Measurements from ENCODE around the gene ZNF326. TPM values are rescaled to one million over a fixed set of nuclear protein-coding genes. Genes with fewer than 3 reads are reported as not detected.
"Not testable (repeated sequence)": the region's sequence is repeated elsewhere in the genome, so short reads cannot be mapped to it uniquely, and the experiment has no call there.

Gene ZNF326
- total RNA-seq, 3 donors from 2014 or later, result 21.9 to 31.3 (median 23.6) TPM

DNA sequence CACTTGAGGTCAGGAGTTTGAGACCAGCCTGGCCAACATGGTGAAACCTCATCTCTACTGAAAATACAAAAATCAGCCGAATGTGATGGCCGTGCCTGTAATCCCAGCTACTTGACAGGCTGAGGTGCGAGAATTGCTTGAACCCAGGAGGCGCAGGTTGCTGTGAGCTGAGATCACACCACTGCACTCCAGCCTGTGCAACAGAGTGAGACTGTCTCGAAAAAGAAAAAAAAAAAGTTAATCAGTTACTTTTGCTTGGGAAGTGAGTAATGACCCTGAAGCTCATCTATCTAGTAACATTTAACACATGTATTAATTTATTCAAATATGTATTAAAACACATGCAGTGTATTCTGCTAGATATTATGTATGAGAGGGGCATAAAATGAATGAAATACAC lies 49.4 kb downstream of the ZNF326 start:
- no peaks in the 10 kb centered on the region for H3K4me1 ChIP-seq
- H3K36me3 ChIP-seq, result no peaks in the 10 kb centered on the region
- TF ChIP-seq POLR2A (IDR thresholded peaks at IDR 0.05) (no peak), POLR2AphosphoS5 (IDR thresholded peaks at IDR 0.05) (no peak)
- TF ChIP-seq, protein P1, sequence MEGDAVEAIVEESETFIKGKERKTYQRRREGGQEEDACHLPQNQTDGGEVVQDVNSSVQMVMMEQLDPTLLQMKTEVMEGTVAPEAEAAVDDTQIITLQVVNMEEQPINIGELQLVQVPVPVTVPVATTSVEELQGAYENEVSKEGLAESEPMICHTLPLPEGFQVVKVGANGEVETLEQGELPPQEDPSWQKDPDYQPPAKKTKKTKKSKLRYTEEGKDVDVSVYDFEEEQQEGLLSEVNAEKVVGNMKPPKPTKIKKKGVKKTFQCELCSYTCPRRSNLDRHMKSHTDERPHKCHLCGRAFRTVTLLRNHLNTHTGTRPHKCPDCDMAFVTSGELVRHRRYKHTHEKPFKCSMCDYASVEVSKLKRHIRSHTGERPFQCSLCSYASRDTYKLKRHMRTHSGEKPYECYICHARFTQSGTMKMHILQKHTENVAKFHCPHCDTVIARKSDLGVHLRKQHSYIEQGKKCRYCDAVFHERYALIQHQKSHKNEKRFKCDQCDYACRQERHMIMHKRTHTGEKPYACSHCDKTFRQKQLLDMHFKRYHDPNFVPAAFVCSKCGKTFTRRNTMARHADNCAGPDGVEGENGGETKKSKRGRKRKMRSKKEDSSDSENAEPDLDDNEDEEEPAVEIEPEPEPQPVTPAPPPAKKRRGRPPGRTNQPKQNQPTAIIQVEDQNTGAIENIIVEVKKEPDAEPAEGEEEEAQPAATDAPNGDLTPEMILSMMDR (IDR thresholded peaks at IDR 0.05), result no peak
- H3K27ac ChIP-seq, result no peak overlapping the region
- no peak for DNase-seq (ENCODE audit: low spot score in 2 of 2)
- no peaks in the 10 kb centered on the region for H3K9me3 ChIP-seq
- intact Hi-C loops (cut with DNase I; ENCODE audit: low total_unique reads), result no loop called here
- H3K27me3 ChIP-seq, result no peaks in the 10 kb centered on the region
- no peak overlapping the region for H3K4me3 ChIP-seq

DNA sequence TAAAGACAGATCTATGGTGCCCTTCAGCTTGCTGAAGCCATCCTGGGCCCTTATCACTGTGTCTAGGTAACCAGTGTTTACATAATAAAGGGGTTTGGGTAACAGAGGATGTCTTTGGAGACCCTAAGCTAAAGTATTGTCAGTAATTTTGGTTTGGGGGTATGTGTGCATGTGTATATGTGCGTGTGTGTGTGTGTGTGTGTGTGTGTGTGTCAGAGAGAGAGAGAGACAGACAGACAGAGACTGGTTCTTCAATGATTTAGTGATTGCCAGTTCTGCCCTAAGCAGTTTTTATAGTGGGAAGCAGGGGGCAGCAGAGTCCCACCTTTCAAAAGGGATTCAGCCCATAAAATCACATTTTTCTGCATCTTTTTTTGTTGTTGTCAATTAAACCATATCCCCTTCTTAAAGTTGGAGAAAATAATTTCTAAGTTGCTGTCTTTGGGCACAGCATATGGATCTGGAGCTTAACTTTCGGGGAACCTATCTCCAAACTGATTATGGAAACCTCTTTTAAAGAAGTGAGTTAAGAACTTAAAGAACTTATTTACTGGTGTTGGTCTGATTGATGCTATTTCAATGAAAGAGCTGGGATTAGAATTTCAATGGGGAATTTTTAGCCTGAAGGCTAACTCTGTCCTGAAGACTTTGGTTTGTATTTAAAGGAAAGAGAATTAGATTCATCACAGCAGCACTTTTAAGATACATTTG lies 51.1 kb downstream of the ZNF326 start:
- intact Hi-C loops (cut with DNase I; ENCODE audit: low total_unique reads), result no loop called here
- H3K27me3 ChIP-seq, result no peaks in the 10 kb centered on the region
- H3K4me1 ChIP-seq, result no peaks in the 10 kb centered on the region
- TF ChIP-seq POLR2AphosphoS5 (IDR thresholded peaks at IDR 0.05) (no peak), POLR2A (IDR thresholded peaks at IDR 0.05) (no peak)
- TF ChIP-seq, protein P1 (IDR thresholded peaks at IDR 0.05), result no peak
- no peak overlapping the region for H3K27ac ChIP-seq
- H3K36me3 ChIP-seq, result no peaks in the 10 kb centered on the region
- no peaks in the 10 kb centered on the region for H3K9me3 ChIP-seq
- DNase-seq (ENCODE audit: low spot score in 2 of 2), result no peak
- no peak overlapping the region for H3K4me3 ChIP-seq

DNA sequence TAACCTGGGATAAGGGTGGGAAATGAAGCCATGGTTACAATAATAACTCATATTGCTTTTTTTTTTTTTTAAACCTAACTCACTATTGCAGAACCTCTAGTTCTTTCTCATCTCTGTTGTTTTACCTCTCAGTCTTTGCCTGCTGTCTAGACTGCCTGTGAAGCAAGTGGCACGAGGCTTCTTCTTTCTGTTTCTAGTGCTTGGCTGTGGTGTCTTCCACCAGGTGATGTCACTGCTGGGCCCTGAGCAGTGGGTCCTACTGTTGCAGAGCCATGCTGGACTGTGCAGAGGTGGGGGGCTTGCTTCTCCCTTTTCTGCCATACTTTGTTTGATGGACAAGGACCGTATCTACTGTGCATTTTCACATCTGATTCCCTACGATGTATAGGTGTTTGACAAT lies 51.7 kb downstream of the ZNF326 start:
- H3K36me3 ChIP-seq, result no peaks in the 10 kb centered on the region
- intact Hi-C loops (cut with DNase I; ENCODE audit: low total_unique reads), result no loop called here
- no peaks in the 10 kb centered on the region for H3K9me3 ChIP-seq
- no peaks in the 10 kb centered on the region for H3K27me3 ChIP-seq
- TF ChIP-seq POLR2AphosphoS5 (IDR thresholded peaks at IDR 0.05), result no peak
- TF ChIP-seq, protein P1 (IDR thresholded peaks at IDR 0.05), result no peak
- TF ChIP-seq POLR2A (IDR thresholded peaks at IDR 0.05), result no peak
- H3K4me3 ChIP-seq, result no peak overlapping the region
- no peaks in the 10 kb centered on the region for H3K4me1 ChIP-seq
- no peak for DNase-seq (ENCODE audit: low spot score in 2 of 2)
- no peak overlapping the region for H3K27ac ChIP-seq

DNA sequence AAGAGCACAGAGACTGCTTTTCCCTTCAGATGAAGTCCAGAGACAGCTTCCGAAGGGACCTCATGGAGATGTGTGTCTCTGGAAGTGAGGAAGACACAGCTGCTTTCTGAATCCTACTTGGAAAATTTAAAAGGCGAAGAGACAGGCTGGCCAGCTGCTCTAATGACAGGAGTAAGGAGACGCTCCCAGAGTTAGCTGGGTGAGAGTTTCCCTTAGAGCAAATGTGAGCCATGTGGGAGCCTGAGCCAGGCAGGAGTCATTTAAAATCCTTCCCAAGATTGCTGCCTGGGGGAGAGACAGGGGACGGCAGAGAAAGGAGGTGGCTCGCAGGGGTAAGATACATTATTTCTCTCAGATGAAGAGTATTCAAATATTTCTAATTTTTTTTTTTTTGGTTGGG lies 53.1 kb downstream of the ZNF326 start:
- TF ChIP-seq POLR2AphosphoS5 (IDR thresholded peaks at IDR 0.05), result no peak
- TF ChIP-seq, protein P1 (IDR thresholded peaks at IDR 0.05), result no peak
- TF ChIP-seq POLR2A (IDR thresholded peaks at IDR 0.05), result no peak
- H3K27ac ChIP-seq, result no peak overlapping the region

DNA sequence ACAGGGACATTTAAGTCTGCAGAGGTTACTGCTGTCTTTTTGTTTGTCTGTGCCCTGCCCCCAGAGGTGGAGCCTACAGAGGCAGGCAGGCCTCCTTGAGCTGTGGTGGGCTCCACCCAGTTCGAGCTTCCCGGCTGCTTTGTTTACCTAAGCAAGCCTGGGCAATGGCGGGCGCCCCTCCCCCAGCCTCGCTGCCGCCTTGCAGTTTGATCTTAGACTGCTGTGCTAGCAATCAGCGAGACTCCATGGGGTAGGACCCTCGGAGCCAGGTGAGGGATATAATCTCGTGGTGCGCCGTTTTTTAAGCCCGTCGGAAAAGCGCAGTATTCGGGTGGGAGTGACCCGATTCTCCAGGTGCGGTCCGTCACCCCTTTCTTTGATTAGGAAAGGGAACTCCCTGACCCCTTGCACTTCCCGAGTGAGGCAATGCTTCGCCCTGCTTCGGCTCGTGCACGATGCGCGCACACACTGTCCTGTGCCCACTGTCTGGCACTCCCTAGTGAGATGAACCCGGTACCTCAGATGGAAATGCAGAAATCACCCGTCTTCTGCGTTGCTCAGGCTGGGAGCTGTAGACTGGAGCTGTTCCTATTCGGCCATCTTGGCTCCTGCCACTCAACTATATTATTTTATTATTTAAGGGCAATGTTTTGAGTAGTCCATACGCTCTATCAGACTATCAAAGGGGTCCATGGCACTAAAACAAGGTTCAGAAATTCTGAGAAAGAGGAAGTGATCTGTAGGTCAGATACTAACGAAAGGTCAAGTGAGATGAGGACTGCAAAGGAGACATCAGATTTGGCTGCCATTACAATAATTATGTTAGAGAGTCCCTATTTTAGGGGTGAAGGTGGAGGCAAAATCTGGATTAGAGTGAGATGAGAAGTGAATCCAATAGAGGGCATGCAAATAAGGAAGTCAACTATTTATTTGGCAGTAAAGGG lies 68.1 kb downstream of the ZNF326 start:
- H3K4me1 ChIP-seq; H3K9me3 ChIP-seq; DNase-seq (ENCODE audit: low spot score in 2 of 2): not testable (repeated sequence)

More for the DNA sequence above, 53.1 kb downstream of the ZNF326 start:
- intact Hi-C loops (cut with DNase I; ENCODE audit: low total_unique reads), result no loop called here
- no peak for DNase-seq (ENCODE audit: low spot score in 2 of 2)
- no peak overlapping the region for H3K4me3 ChIP-seq
- H3K4me1 ChIP-seq, result no peaks in the 10 kb centered on the region
- no peaks in the 10 kb centered on the region for H3K36me3 ChIP-seq
- H3K27me3 ChIP-seq, result no peaks in the 10 kb centered on the region
- no peaks in the 10 kb centered on the region for H3K9me3 ChIP-seq

DNA sequence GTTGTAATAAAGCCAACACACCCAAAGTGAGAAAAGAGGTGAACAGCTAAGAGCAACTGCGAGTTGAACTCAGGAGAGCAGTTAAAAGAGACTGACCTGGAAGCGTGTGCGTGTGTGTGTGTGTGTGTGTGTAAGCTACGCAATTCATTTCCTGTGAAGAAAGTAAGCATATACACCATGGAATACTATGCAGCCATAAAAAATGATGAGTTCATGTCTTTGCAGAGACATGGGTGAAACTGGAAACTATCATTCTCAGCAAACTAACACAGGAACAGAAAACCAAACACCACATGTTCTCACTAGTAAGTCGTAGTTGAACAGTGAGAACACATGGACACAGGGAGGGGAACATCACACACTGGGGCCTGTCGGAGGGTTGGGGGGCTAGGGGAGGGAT lies 69.2 kb downstream of the ZNF326 start:
- intact Hi-C loops (cut with DNase I; ENCODE audit: low total_unique reads), result not testable (repeated sequence)

More for the DNA sequence above, 68.1 kb downstream of the ZNF326 start:
- H3K36me3 ChIP-seq; H3K4me3 ChIP-seq; intact Hi-C loops (cut with DNase I; ENCODE audit: low total_unique reads); H3K27ac ChIP-seq; H3K27me3 ChIP-seq: not testable (repeated sequence)

More for the DNA sequence above, 69.2 kb downstream of the ZNF326 start:
- H3K4me1 ChIP-seq; DNase-seq (ENCODE audit: low spot score in 2 of 2); H3K27me3 ChIP-seq; H3K27ac ChIP-seq; H3K4me3 ChIP-seq; H3K9me3 ChIP-seq; H3K36me3 ChIP-seq: not testable (repeated sequence)
